Astrocyte of the spinal cord (primary cell): ENCODE results near the gene NACC2.

Source experiments
- DNase-seq: peaks from one replicate; pipeline ENCODE4 v3.0.0; 2011; ENCODE audit warnings: low read depth, low spot score
- H3K4me3 ChIP-seq: 2 replicates; pipeline ENCODE4 v1.5.1; 2011; ENCODE audit warnings: low read depth, mild to moderate bottlenecking, low read length, moderate library complexity
- CTCF ChIP-seq: IDR thresholded peaks from 2 replicates; pipeline ENCODE4 v1.5.1; 2012; ENCODE audit warnings: low read depth, mild to moderate bottlenecking, low read length, inconsistent platforms
- in situ Hi-C: cut with HindIII; loops from 2 replicates; pipeline ENCODE4 v1.10.0; 2017; ENCODE audit warnings: low sequenced_read_pairs

The NACC2 gene

GRCh38 chr9:136084063-136084944 is 10.8 kb downstream of the NACC2 start:
- no peak for TF ChIP-seq CTCF
- no peak overlapping the region for H3K4me3 ChIP-seq
- no peak for DNase-seq
- in situ Hi-C loops, result no loop called here

GRCh38 chr9:136083558-136084062 is 11.5 kb downstream of the NACC2 start:
- no peak overlapping the region for H3K4me3 ChIP-seq
- DNase-seq, result no peak
- TF ChIP-seq CTCF, result no peak
- in situ Hi-C loops, result no loop called here

- no peak for DNase-seq
- in situ Hi-C loops, result no loop called here
- H3K4me3 ChIP-seq, result no peak overlapping the region
- TF ChIP-seq CTCF, result no peak
Observed at GRCh38 chr9:136082496-136083361, 12.4 kb downstream of the NACC2 start.

- H3K4me3 ChIP-seq, result no peak overlapping the region
- in situ Hi-C loops, result no loop called here
- DNase-seq, result no peak
- TF ChIP-seq CTCF, result no peak
Observed at GRCh38 chr9:136081826-136082495, 13.1 kb downstream of the NACC2 start.

GRCh38 chr9:136081113-136081825 is 13.8 kb downstream of the NACC2 start:
- no peak overlapping the region for H3K4me3 ChIP-seq
- in situ Hi-C loops, result no loop called here
- DNase-seq, result no peak
- TF ChIP-seq CTCF, result no peak
